Osteocyte (in vitro differentiated cells): Measurements from ENCODE around the gene CLCNKB. TPM values are rescaled to one million over a fixed set of nuclear protein-coding genes. Genes with fewer than 3 reads are reported as not detected.

Experiments used
- DNase-seq: peaks from one replicate; pipeline ENCODE4 v3.0.0; 2021; ENCODE audit warnings: mixed read lengths; ENCODE audit not compliant: unreplicated experiment; ENCODE audit errors: extremely low spot score
- H3K27ac Mint-ChIP-seq: one replicate; pipeline ENCODE4 v1.8.0; 2021; ENCODE audit warnings: mild to moderate bottlenecking, mixed read lengths; ENCODE audit not compliant: unreplicated experiment
- H3K27me3 Mint-ChIP-seq: one replicate; pipeline ENCODE4 v1.8.0; 2021; ENCODE audit warnings: mixed read lengths; ENCODE audit not compliant: unreplicated experiment
- H3K36me3 Mint-ChIP-seq: one replicate; pipeline ENCODE4 v1.8.0; 2021; ENCODE audit warnings: mixed read lengths; ENCODE audit not compliant: unreplicated experiment
- H3K4me1 Mint-ChIP-seq: one replicate; pipeline ENCODE4 v1.8.0; 2021; ENCODE audit warnings: mixed read lengths; ENCODE audit not compliant: unreplicated experiment
- H3K4me3 Mint-ChIP-seq: one replicate; pipeline ENCODE4 v1.8.0; 2021; ENCODE audit warnings: mild to moderate bottlenecking, moderate library complexity, mixed read lengths; ENCODE audit not compliant: unreplicated experiment
- H3K9me3 Mint-ChIP-seq: one replicate; pipeline ENCODE4 v1.8.0; 2021; ENCODE audit warnings: mixed read lengths; ENCODE audit not compliant: unreplicated experiment
- total RNA-seq: library from RNA; stranded (reverse); gene quantifications from 2 replicates; pipeline ENCODE4 v1.2.1, GENCODE V29; 2021
- TF ChIP-seq, protein P1 (sequence below): fragments of 200-600 bp; sonication (generic); IDR thresholded peaks from 2 replicates; pipeline ENCODE4 v1.5.0; 2021; ENCODE audit warnings: antibody characterized with exemption, mild to moderate bottlenecking, moderate library complexity

The CLCNKB gene
- total RNA-seq, 1 donor from 2014 or later: not detected

GRCh38 chr1:16067127-16067768 lies 23.7 kb downstream of the CLCNKB start:
- DNase-seq: no peak
- TF ChIP-seq, protein P1, sequence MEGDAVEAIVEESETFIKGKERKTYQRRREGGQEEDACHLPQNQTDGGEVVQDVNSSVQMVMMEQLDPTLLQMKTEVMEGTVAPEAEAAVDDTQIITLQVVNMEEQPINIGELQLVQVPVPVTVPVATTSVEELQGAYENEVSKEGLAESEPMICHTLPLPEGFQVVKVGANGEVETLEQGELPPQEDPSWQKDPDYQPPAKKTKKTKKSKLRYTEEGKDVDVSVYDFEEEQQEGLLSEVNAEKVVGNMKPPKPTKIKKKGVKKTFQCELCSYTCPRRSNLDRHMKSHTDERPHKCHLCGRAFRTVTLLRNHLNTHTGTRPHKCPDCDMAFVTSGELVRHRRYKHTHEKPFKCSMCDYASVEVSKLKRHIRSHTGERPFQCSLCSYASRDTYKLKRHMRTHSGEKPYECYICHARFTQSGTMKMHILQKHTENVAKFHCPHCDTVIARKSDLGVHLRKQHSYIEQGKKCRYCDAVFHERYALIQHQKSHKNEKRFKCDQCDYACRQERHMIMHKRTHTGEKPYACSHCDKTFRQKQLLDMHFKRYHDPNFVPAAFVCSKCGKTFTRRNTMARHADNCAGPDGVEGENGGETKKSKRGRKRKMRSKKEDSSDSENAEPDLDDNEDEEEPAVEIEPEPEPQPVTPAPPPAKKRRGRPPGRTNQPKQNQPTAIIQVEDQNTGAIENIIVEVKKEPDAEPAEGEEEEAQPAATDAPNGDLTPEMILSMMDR: no peak
- Mint-ChIP-seq H3K36me3 (no peaks in the 10 kb centered on the region), H3K9me3 (no peaks in the 10 kb centered on the region), H3K27ac (no peak overlapping the region), H3K4me1 (peaks cover 11% of the 10 kb centered on the region), H3K27me3 (peaks cover 12% of the 10 kb centered on the region), H3K4me3 (no peak overlapping the region)

DNA sequence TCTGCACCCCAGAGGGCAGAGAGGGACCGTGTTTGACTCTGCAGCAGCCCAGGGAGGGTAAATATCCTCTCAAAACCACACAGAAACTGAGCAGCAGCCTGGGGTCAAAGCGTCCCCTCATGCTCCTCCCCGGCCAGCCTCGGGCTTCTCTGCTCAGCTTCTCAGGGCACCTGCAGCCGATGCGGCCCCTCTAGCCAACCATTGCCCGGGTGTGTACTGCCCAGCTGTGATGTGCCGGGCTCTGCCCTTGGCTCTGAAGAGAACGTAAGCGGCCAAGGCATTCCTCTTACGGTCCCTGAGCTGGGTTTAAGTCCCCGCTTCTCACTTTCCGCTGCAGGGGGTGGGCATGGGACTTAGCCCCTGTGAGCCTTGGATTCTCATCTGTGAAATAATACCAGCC lies 24.4 kb downstream of the CLCNKB start:
- no peak for DNase-seq
- Mint-ChIP-seq H3K27me3 (peaks cover 12% of the 10 kb centered on the region), H3K36me3 (no peaks in the 10 kb centered on the region)

GRCh38 chr1:16068356-16069270 lies 25.0 kb downstream of the CLCNKB start:
- Mint-ChIP-seq H3K27me3 (peaks cover 12% of the 10 kb centered on the region), H3K9me3 (no peaks in the 10 kb centered on the region), H3K27ac (peak overlapping the region; percentile 31), H3K4me3 (no peak overlapping the region), H3K4me1 (peaks cover 11% of the 10 kb centered on the region), H3K36me3 (no peaks in the 10 kb centered on the region)
- no peak for DNase-seq
- TF ChIP-seq, protein P1: no peak

More for the DNA sequence above, 24.4 kb downstream of the CLCNKB start:
- no peak overlapping the region for H3K27ac Mint-ChIP-seq
- no peaks in the 10 kb centered on the region for H3K9me3 Mint-ChIP-seq
- peaks cover 11% of the 10 kb centered on the region for H3K4me1 Mint-ChIP-seq
- no peak overlapping the region for H3K4me3 Mint-ChIP-seq
- TF ChIP-seq, protein P1: no peak

DNA sequence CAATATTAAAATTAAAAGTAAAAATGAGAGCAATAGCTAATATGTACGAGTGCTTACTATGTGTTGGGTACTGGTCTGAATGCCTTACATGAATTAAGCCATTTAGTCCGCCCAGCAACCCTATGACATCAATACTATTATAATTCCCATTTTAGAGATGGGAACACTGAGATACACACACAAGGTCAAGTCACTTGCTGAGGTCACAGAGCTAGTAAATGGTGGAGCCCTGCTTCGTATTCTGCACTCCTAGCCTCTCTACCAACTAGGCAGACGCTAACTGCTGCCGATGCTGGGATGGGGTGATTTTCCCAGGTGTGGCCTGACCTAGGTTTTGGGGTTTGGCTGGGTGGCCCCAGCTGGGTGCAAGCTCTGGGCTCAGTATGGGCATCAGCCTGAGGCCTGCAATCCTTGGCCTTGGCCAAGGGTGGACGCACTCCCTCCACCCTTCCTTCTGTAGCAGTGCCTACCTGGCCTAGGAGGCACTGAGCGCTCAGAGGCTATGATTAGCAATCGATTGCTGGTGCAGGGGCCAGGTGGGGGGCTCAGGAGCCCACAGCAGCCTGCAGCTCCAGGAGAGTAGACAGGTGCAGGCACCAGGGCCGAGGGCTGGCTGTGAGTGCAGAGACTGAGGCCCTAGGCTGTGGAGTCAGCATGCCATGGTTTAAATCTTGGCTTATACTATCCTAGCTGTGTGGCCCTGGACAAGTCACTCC lies 27.2 kb downstream of the CLCNKB start:
- no peak for DNase-seq
- Mint-ChIP-seq H3K36me3 (no peaks in the 10 kb centered on the region), H3K9me3 (no peaks in the 10 kb centered on the region), H3K4me3 (no peak overlapping the region), H3K27me3 (no peaks in the 10 kb centered on the region), H3K4me1 (peaks cover 8% of the 10 kb centered on the region), H3K27ac (no peak overlapping the region)
- TF ChIP-seq, protein P1: no peak
